ENCODE results near the gene POLR2H.

- TF ChIP-seq CTCF (IDR thresholded peaks at IDR 0.05) = no peak
- no peak for TF ChIP-seq POLR2A (IDR thresholded peaks at IDR 0.05)
- no peak for TF ChIP-seq POLR2AphosphoS5 (IDR thresholded peaks at IDR 0.05)
These were observed 33.0 kb upstream of the POLR2H start for GRCh38 chr3:184328516-184328915.
